HepG2 (cell line): ENCODE data around the gene TIAM2. TPM values are rescaled to one million over a fixed set of nuclear protein-coding genes. Genes with fewer than 3 reads are reported as not detected.

Experiments used
- AKNA ChIP-seq: sonication (generic); formaldehyde crosslinking; IDR thresholded peaks from 2 replicates; pipeline ENCODE4 v1.4.0; 2020; ENCODE audit warnings: missing genetic modification reagents, borderline replicate concordance
- ARID5B ChIP-seq: IDR thresholded peaks from 2 replicates; pipeline ENCODE4 v1.4.0; 2020; ENCODE audit warnings: mild to moderate bottlenecking, missing genetic modification reagents
- ASH2L ChIP-seq: fragments of 300-600, 200-600 bp; sonication (generic); IDR thresholded peaks from 2 replicates; pipeline ENCODE4 v1.7.0; 2017; ENCODE audit warnings: low read depth, mild to moderate bottlenecking, moderate library complexity, mixed read lengths, low read length; ENCODE audit not compliant: insufficient read length
- BRCA1 ChIP-seq: sonication (generic); formaldehyde crosslinking; IDR thresholded peaks from 2 replicates; pipeline ENCODE4 v1.4.0; 2020; ENCODE audit warnings: missing genetic modification reagents
- DMAP1 ChIP-seq: IDR thresholded peaks from 2 replicates; pipeline ENCODE4 v1.6.1; 2016
- HNRNPL ChIP-seq: fragments of 200-400 bp; formaldehyde crosslinking; IDR thresholded peaks from 2 replicates; pipeline ENCODE4 v1.6.1; 2017; ENCODE audit warnings: mild to moderate bottlenecking, low read depth, low read length
- PTBP1 ChIP-seq: fragments of 200-400 bp; formaldehyde crosslinking; IDR thresholded peaks from 2 replicates; pipeline ENCODE4 v1.6.1; 2018; ENCODE audit warnings: low read length, low read depth; ENCODE audit not compliant: poor library complexity, severe bottlenecking
- SOX13 ChIP-seq, 3 experiments: fragments of 450-650 bp in 1 of 3; sonication (generic) in 1 of 3; formaldehyde crosslinking in 1 of 3; IDR thresholded peaks in 2 of 3; conservative IDR thresholded peaks in 1 of 3; 2 replicates each; pipeline versions ENCODE4 v1.5.0 to v1.6.1; 2016 to 2020; ENCODE audit warnings: antibody characterized with exemption in 1 of 3, mild to moderate bottlenecking in 1 of 3, missing compliant biosample characterization in 1 of 3, missing genetic modification reagents in 1 of 3, moderate library complexity in 1 of 3
- TBP ChIP-seq: sonication (generic); formaldehyde crosslinking; IDR thresholded peaks from 2 replicates; pipeline ENCODE4 v1.5.0; 2020; ENCODE audit warnings: missing genetic modification reagents
- THAP11 ChIP-seq: IDR thresholded peaks from 2 replicates; pipeline ENCODE4 v1.6.1; 2016; ENCODE audit warnings: missing biosample characterization, missing genetic modification reagents
- ZNF142 ChIP-seq: sonication (generic); formaldehyde crosslinking; IDR thresholded peaks from 2 replicates; pipeline ENCODE4 v1.4.0; 2020; ENCODE audit warnings: missing genetic modification reagents
- ZNF441 ChIP-seq: sonication (generic); formaldehyde crosslinking; IDR thresholded peaks from 2 replicates; pipeline ENCODE4 v1.7.0; 2021; ENCODE audit warnings: missing genetic modification reagents, borderline replicate concordance
- ZNF562 ChIP-seq: sonication (generic); formaldehyde crosslinking; IDR thresholded peaks from 2 replicates; pipeline ENCODE4 v1.8.0; 2022; ENCODE audit warnings: missing genetic modification reagents, borderline replicate concordance
- ZNF792 ChIP-seq: IDR thresholded peaks from 2 replicates; pipeline ENCODE4 v1.6.1; 2016
- polyA plus RNA-seq, 8 experiments: library from polyadenylated mRNA; depleted of rRNA in 3 of 8; stranded (reverse) in 7 of 8; unstranded in 1 of 8; fragments of >200 nt; fragmentation: Illumina TruSeq in 4 of 8; extraction: Trizol in 4 of 8; gene quantifications; 2 replicates each; pipeline versions ENCODE4 v1.2.1 to v1.2.3, GENCODE V29; 2011 to 2016; ENCODE audit warnings: low read depth in 4 of 8, missing spikeins in 1 of 8, mixed read lengths in 1 of 8; ENCODE audit not compliant: insufficient read depth in 1 of 8
- total RNA-seq, 5 experiments: library from RNA; depleted of rRNA; stranded (reverse); fragments of >200 nt; fragmentation: Illumina TruSeq; extraction: Trizol; gene quantifications; 2 replicates each; pipeline ENCODE4 v1.2.3, GENCODE V29; 2016; ENCODE audit warnings: low read depth in 1 of 5

TIAM2 gene
- total and polyA plus RNA-seq, 2 of the 13 experiments (the other 11 are each of a cell fraction or from before 2014, with no cell fraction given) = 4.1 to 4.5 TPM

GRCh38 chr6:155126727-155127439 is 131.8 kb downstream of the TIAM2 start (continued):
- TF ChIP-seq ZNF142 (CRISPR knock-in tag) (no peak), ZNF792 (CRISPR knock-in tag) (no peak), AKNA (no peak), THAP11 (CRISPR knock-in tag) (0 out of 2 replicates have a peak, but pooled peaks have one; percentile 15), HNRNPL (no peak), ZNF562 (CRISPR knock-in tag) (no peak), SOX13 (IDR thresholded peaks at IDR 0.05) (no peak), SOX13 (CRISPR knock-in tag; conservative IDR thresholded peaks at IDR 0.05 in 1 of 2, IDR thresholded peaks at IDR 0.05 in 1 of 2) (peak in 1 of 2 experiments; percentile 53; a peak in 1 of 4 replicates), PTBP1 (no peak), TBP (CRISPR knock-in tag) (no peak), ASH2L (no peak), ZNF441 (CRISPR knock-in tag) (0 out of 2 replicates have a peak, but pooled peaks have one; percentile 14), ARID5B (CRISPR knock-in tag) (peak; percentile 78), DMAP1 (CRISPR knock-in tag) (no peak), BRCA1 (CRISPR knock-in tag) (no peak)
